ENCODE data around the gene CPNE4. TPM values are rescaled to one million over a fixed set of nuclear protein-coding genes. Genes with fewer than 3 reads are reported as not detected.

CPNE4 gene
- total and polyA plus RNA-seq, 2 donors (not counting 3 experiments of a cell fraction or from before 2014, with no cell fraction given) = not detected

- intact Hi-C loops (cut with micrococcal nuclease) (loop anchor here (1.0 kb wide), 1 partner anchor 51 kb away; no protein-coding TSS in a partner anchor), dilution Hi-C loops (cut with MboI; ENCODE audit: extremely low pct_ligation_motif_present, low sequenced_read_pairs) (no loop called here)
- POLR2A ChIA-PET = interaction anchor here (1.5 kb wide), 1 partner anchor 8 kb away, joined by 4 read pairs; no protein-coding TSS in a partner anchor
Observed at GRCh38 chr3:132083583-132084279, 48.9 kb upstream of the CPNE4 start.

GRCh38 chr3:132083159-132083558 lies 48.3 kb upstream of the CPNE4 start:
- H3K9ac ChIP-seq (replicated peaks; ENCODE audit: extremely low read depth, insufficient read depth, low read length) = no peak overlapping the region
- intact Hi-C loops (cut with micrococcal nuclease) = loop anchor here (1.0 kb wide), 1 partner anchor 51 kb away; no protein-coding TSS in a partner anchor
- no peak for DNase-seq (ENCODE audit: low read depth, low spot score)
- no peak for FAIRE-seq
- no peak overlapping the region for H3K4me2 ChIP-seq (ENCODE audit: insufficient read depth, low read length)
- H3K4me1 ChIP-seq (ENCODE audit: control insufficient read depth, extremely low read depth, insufficient read depth, low read length) = no peaks in the 10 kb centered on the region
- no peaks in the 10 kb centered on the region for H3K27me3 ChIP-seq (ENCODE audit: control insufficient read depth in 2 of 2, insufficient read depth in 2 of 2, low read length in 2 of 2)
- no peaks in the 10 kb centered on the region for H4K20me1 ChIP-seq (replicated peaks; ENCODE audit: control insufficient read depth, extremely low read depth, insufficient read depth, low read length)
- H3K9me1 ChIP-seq (replicated peaks; ENCODE audit: control insufficient read depth, extremely low read depth, insufficient read depth, low read length) = no peaks in the 10 kb centered on the region
- dilution Hi-C loops (cut with MboI; ENCODE audit: extremely low pct_ligation_motif_present, low sequenced_read_pairs) = no loop called here
- ChIA-PET POLR2A (no interaction called here), CTCF (interaction anchor here (2.0 kb wide), 1 partner anchor 54 kb away, joined by 5 read pairs; no protein-coding TSS in a partner anchor)
- no peak overlapping the region for H3K4me3 ChIP-seq (replicated peaks in 1 of 3; ENCODE audit: insufficient read depth in 1 of 3, low read depth in 1 of 3, low read length in 3 of 3)
- no peaks in the 10 kb centered on the region for H3K36me3 ChIP-seq (ENCODE audit: control insufficient read depth in 2 of 2, extremely low read depth in 1 of 2, insufficient read depth in 2 of 2, low read length in 2 of 2)
- TF ChIP-seq POLR2AphosphoS5 (IDR thresholded peaks at IDR 0.05; ENCODE audit: insufficient read depth, low read depth, low read length) = no peak
- TF ChIP-seq GATA2 (IDR thresholded peaks at IDR 0.05; ENCODE audit: insufficient read depth, insufficient read length, low read depth, low read length) = no peak
- no peak for TF ChIP-seq MYC (IDR thresholded peaks at IDR 0.05; ENCODE audit: low read depth, low read length)
- no peak for TF ChIP-seq FOS (IDR thresholded peaks at IDR 0.05; ENCODE audit: borderline replicate concordance, insufficient read depth, low read length)
- no peak for TF ChIP-seq JUN (IDR thresholded peaks at IDR 0.05; ENCODE audit: borderline replicate concordance, insufficient read depth, insufficient read length, low read depth)
- TF ChIP-seq POLR2A (IDR thresholded peaks at IDR 0.05; ENCODE audit: low read depth, low read length) = no peak
- TF ChIP-seq EZH2 (IDR thresholded peaks at IDR 0.05; ENCODE audit: borderline replicate concordance, low read depth, low read length, severe bottlenecking) = no peak
- no peak for TF ChIP-seq MAX (IDR thresholded peaks at IDR 0.05; ENCODE audit: insufficient read depth, insufficient read length)
- no peak for TF ChIP-seq CTCF (IDR thresholded peaks at IDR 0.05; ENCODE audit: extremely low read depth in 1 of 2, insufficient read depth in 1 of 2, low read depth in 1 of 2, low read length in 2 of 2)
- H3K9me3 ChIP-seq (replicated peaks; ENCODE audit: control insufficient read depth, insufficient read depth, low read length) = no peaks in the 10 kb centered on the region
- BruUV-seq (replicated peaks) = no TSS peak
- no peaks in the 10 kb centered on the region for H3K79me2 ChIP-seq (ENCODE audit: control insufficient read depth, insufficient read depth, low read length)
- no peak overlapping the region for H3K27ac ChIP-seq (ENCODE audit: insufficient read depth, low read depth, low read length)
- H2AFZ ChIP-seq (ENCODE audit: low read depth, low read length) = no peak overlapping the region

More at GRCh38 chr3:132083583-132084279, 48.9 kb upstream of the CPNE4 start:
- no peak overlapping the region for H3K4me2 ChIP-seq (ENCODE audit: insufficient read depth, low read length)
- BruUV-seq (replicated peaks) = no TSS peak
- no peak overlapping the region for H2AFZ ChIP-seq (ENCODE audit: low read depth, low read length)
- H3K9ac ChIP-seq (replicated peaks; ENCODE audit: extremely low read depth, insufficient read depth, low read length) = no peak overlapping the region
- H3K4me3 ChIP-seq (replicated peaks in 1 of 3; ENCODE audit: insufficient read depth in 1 of 3, low read depth in 1 of 3, low read length in 3 of 3) = no peak overlapping the region
- no peak overlapping the region for H3K27ac ChIP-seq (ENCODE audit: insufficient read depth, low read depth, low read length)
- no peaks in the 10 kb centered on the region for H3K4me1 ChIP-seq (ENCODE audit: control insufficient read depth, extremely low read depth, insufficient read depth, low read length)
- no peaks in the 10 kb centered on the region for H3K79me2 ChIP-seq (ENCODE audit: control insufficient read depth, insufficient read depth, low read length)
- CTCF ChIA-PET = interaction anchor here (0.7 to 2.0 kb wide), 5 partner anchors 10 to 96 kb away, joined by 3 to 7 read pairs (median 5); no protein-coding TSS in a partner anchor
- no peaks in the 10 kb centered on the region for H3K9me1 ChIP-seq (replicated peaks; ENCODE audit: control insufficient read depth, extremely low read depth, insufficient read depth, low read length)
- H3K27me3 ChIP-seq (ENCODE audit: control insufficient read depth in 2 of 2, insufficient read depth in 2 of 2, low read length in 2 of 2) = no peaks in the 10 kb centered on the region
- TF ChIP-seq POLR2AphosphoS5 (IDR thresholded peaks at IDR 0.05; ENCODE audit: insufficient read depth, low read depth, low read length) (no peak), MYC (IDR thresholded peaks at IDR 0.05; ENCODE audit: low read depth, low read length) (no peak), JUN (IDR thresholded peaks at IDR 0.05; ENCODE audit: borderline replicate concordance, insufficient read depth, insufficient read length, low read depth) (peak; percentile 23), EZH2 (IDR thresholded peaks at IDR 0.05; ENCODE audit: borderline replicate concordance, low read depth, low read length, severe bottlenecking) (no peak), FOS (IDR thresholded peaks at IDR 0.05; ENCODE audit: borderline replicate concordance, insufficient read depth, low read length) (peak; percentile 81), GATA2 (IDR thresholded peaks at IDR 0.05; ENCODE audit: insufficient read depth, insufficient read length, low read depth, low read length) (no peak)
- DNase-seq (ENCODE audit: low read depth, low spot score) = peak; percentile 62
- FAIRE-seq = no peak
- no peaks in the 10 kb centered on the region for H4K20me1 ChIP-seq (replicated peaks; ENCODE audit: control insufficient read depth, extremely low read depth, insufficient read depth, low read length)
- H3K36me3 ChIP-seq (ENCODE audit: control insufficient read depth in 2 of 2, extremely low read depth in 1 of 2, insufficient read depth in 2 of 2, low read length in 2 of 2) = no peaks in the 10 kb centered on the region
- H3K9me3 ChIP-seq (replicated peaks; ENCODE audit: control insufficient read depth, insufficient read depth, low read length) = no peaks in the 10 kb centered on the region

Data from endothelial cell of umbilical vein (primary cell).